NCI-H2196 (cell line): ENCODE data around the gene RRH.

Experiments
- DNase-seq: peaks from one replicate; lab custom pipeline; 2025; ENCODE audit not compliant: unreplicated experiment; lab: John Stamatoyannopoulos, UW

Gene RRH

GRCh38 chr4:109879636-109880314, 52.0 kb downstream of the RRH start:
- DNase-seq, result no peak

GRCh38 chr4:109886303-109886702, 58.5 kb downstream of the RRH start:
- DNase-seq, result no peak

- no peak for DNase-seq
Measured at GRCh38 chr4:109887071-109887470, 59.3 kb downstream of the RRH start.

GRCh38 chr4:109890076-109890475, 62.3 kb downstream of the RRH start:
- DNase-seq, result no peak
